Pancreas (tissue), 10 donors: Measurements from ENCODE around the gene SFSWAP. TPM values are rescaled to one million over a fixed set of nuclear protein-coding genes. Genes with fewer than 3 reads are reported as not detected.

Experiments
- ATAC-seq, 4 donors: fragments of 200-7000 bp; cut with Tn5 transposase; one replicate each; pipeline versions ENCODE4 v1.8.0 to v1.9.1; 2020; ENCODE audit warnings: mild to moderate bottlenecking in 4 of 4, moderate library complexity in 4 of 4
- DNase-seq, 6 donors: peaks; one replicate each; pipeline ENCODE4 v3.0.0-alpha.2; 2020
- FAIRE-seq: peaks from 2 replicates; lab custom pipeline; 2012; peaks lifted over from hg19 to GRCh38; lab: Jason Lieb, UNC
- H3K27ac ChIP-seq, 4 donors: fragments of 200-600 bp; sonication (generic); 1 replicate in 3 of 4; 2 replicates in 1 of 4; pipeline versions ENCODE4 v1.5.0 to v1.8.0; 2020
- H3K27me3 ChIP-seq, 4 donors: fragments of 200-600 bp; one replicate each; pipeline ENCODE4 v1.8.0; 2021
- H3K36me3 ChIP-seq, 3 donors: fragments of 200-600 bp; sonication (generic) in 1 of 3; one replicate each; pipeline versions ENCODE4 v1.5.0 to v1.8.0; 2020 to 2021
- H3K4me1 ChIP-seq, 3 donors: fragments of 200-600 bp; one replicate each; pipeline ENCODE4 v1.8.0; 2021
- H3K4me3 ChIP-seq, 4 donors: fragments of 200-600 bp; sonication (generic) in 2 of 4; one replicate each; pipeline versions ENCODE4 v1.5.0 to v1.8.0; 2020 to 2021
- H3K9me3 ChIP-seq, 4 donors: fragments of 200-600 bp; one replicate each; pipeline ENCODE4 v1.8.0; 2021
- CTCF ChIP-seq, 4 donors: fragments of 200-600 bp; sonication (generic) in 3 of 4; IDR thresholded peaks; one replicate each; pipeline versions ENCODE4 v1.5.0 to v1.8.0; 2021; ENCODE audit warnings: antibody characterized with exemption in 4 of 4
- WGBS, 2 donors: extraction: QIAGEN DNeasy Blood & Tissue Kit; methylation state at CpG; one replicate each; pipeline ENCODE4 v1.1.7; 2013; 5-methylcytosine and 5-hydroxymethylcytosine counted together
- intact Hi-C, 3 donors: fragments of 100-400 bp; cut with DNase I; formaldehyde crosslinking; loops; one replicate each; pipeline versions ENCODE4 v1.11.1 to v1.14.2; 2022
- polyA plus RNA-seq, 2 donors: library from polyadenylated mRNA; stranded (reverse); fragments of 200-250 nt; gene quantifications; one replicate each; pipeline ENCODE4 v1.2.3, GENCODE V29; 2013
- total RNA-seq, 6 donors: library from RNA; stranded (reverse); fragmentation: NEBNext Ultra II Directional in 4 of 6; extraction: Animal tissue kit (Norgen Biotek cat#: 25700) in 4 of 6; gene quantifications; one replicate each; pipeline versions ENCODE4 v1.2.1 to v1.2.4, GENCODE V29; 2021 to 2023
- donor health status: healthy with polysubstance abuse.
- donor health status: DM: no; HTN: no; CAD: no; lungs with moderate emphysema.
- donor health status: DM: no; HTN: no; CAD: no.
- donor health status: control.
- donor health status: control.
- donor health status: Bipolar disorder and iron deficiency.
- donor health status: DM: yes; HTN: yes; CAD: no.
- donor health status: DM: no; HTN: no; CAD: no.
- donor health status: DM: no; HTN: no; CAD: no.
- donor health status: DM: yes; HTN: yes; CAD: no.

Gene SFSWAP
- total and polyA plus RNA-seq, 8 donors = 12.9 to 50.7 (median 20.6) TPM

- Histone ChIP-seq H3K36me3 (no peaks in the 10 kb centered on the region), H3K4me3 (no peak overlapping the region), H3K27ac (no peak overlapping the region), H3K4me1 (peaks cover 0 to 23% (median 0%) of the 10 kb centered on the region in 3 donors), H3K27me3 (no peaks in the 10 kb centered on the region), H3K9me3 (no peaks in the 10 kb centered on the region)
- no peak for TF ChIP-seq CTCF (IDR thresholded peaks at IDR 0.05)
- DNase-seq (peak in 1 of 6 donors; percentile 39), FAIRE-seq (no peak), ATAC-seq (no peak)
- WGBS, 2 donors = 82% methylated on average over 23 of the region's 23 CpGs
- intact Hi-C loops = no loop called here
Measured at GRCh38 chr12:131826097-131826928, 115.4 kb downstream of the SFSWAP start.

GRCh38 chr12:131827961-131828534 is 117.2 kb downstream of the SFSWAP start, which contains the start of gene MMP17:
TSS of gene MMP17 (plus strand) at chr12:131828393. CDS start at chr12:131828495, 102 bp downstream.
- WGBS, 2 donors = 1% methylated on average over 47 to 86 of the region's 86 CpGs

GRCh38 chr12:131828671-131829355 is 117.9 kb downstream of the SFSWAP start:
- WGBS, 2 donors = 1 to 2% methylated on average over 43 to 64 of the region's 64 CpGs
- TF ChIP-seq CTCF (IDR thresholded peaks at IDR 0.05) = no peak
- intact Hi-C loops = no loop called here
- H3K27ac ChIP-seq = no peak overlapping the region
- peak overlapping the region in 3 of 4 donors; percentile 15 to 47 (median 32) for H3K4me3 ChIP-seq
- no peaks in the 10 kb centered on the region for H3K36me3 ChIP-seq
- peaks cover 0 to 4% (median 0%) of the 10 kb centered on the region in 4 donors for H3K27me3 ChIP-seq
- FAIRE-seq = no peak
- H3K9me3 ChIP-seq = no peaks in the 10 kb centered on the region
- peaks cover 0 to 23% (median 0%) of the 10 kb centered on the region in 3 donors for H3K4me1 ChIP-seq
- ATAC-seq = peak in 3 of 4 donors; percentile 18 to 24 (median 22)
- peak in 3 of 6 donors; percentile 31 to 78 (median 67) for DNase-seq

More at GRCh38 chr12:131827961-131828534, 117.2 kb downstream of the SFSWAP start, which contains the start of gene MMP17:
- peaks cover 0 to under 1% (median 0%) of the 10 kb centered on the region in 4 donors for H3K27me3 ChIP-seq
- DNase-seq (peak in 3 of 6 donors; percentile 30 to 70 (median 63)), FAIRE-seq (no peak), ATAC-seq (peak in 2 of 4 donors; percentile 32 to 50)
- H3K27ac ChIP-seq = no peak within 1 kb of the TSS
- no peak for TF ChIP-seq CTCF (IDR thresholded peaks at IDR 0.05)
- H3K36me3 ChIP-seq = no peaks in the 10 kb centered on the region
- intact Hi-C loops = no loop called here
- H3K4me3 ChIP-seq = peak within 1 kb of the TSS in 3 of 4 donors; percentile 15 to 47 (median 32)
- H3K4me1 ChIP-seq = peaks cover 0 to 23% (median 0%) of the 10 kb centered on the region in 3 donors
- H3K9me3 ChIP-seq = no peaks in the 10 kb centered on the region

- Histone ChIP-seq H3K36me3 (no peaks in the 10 kb centered on the region), H3K27ac (no peak overlapping the region), H3K4me1 (peaks cover 0 to 23% (median 0%) of the 10 kb centered on the region in 3 donors), H3K4me3 (peak overlapping the region in 2 of 4 donors; percentile 32 to 47), H3K27me3 (peaks cover 0 to 4% (median 0%) of the 10 kb centered on the region in 4 donors), H3K9me3 (no peaks in the 10 kb centered on the region)
- TF ChIP-seq CTCF (IDR thresholded peaks at IDR 0.05) = no peak
- peak in 3 of 4 donors; percentile 2 to 7 (median 6) for ATAC-seq
- WGBS, 2 donors = 8 to 9% methylated on average over 27 of the region's 27 CpGs
- no peak for FAIRE-seq
- intact Hi-C loops = no loop called here
- peak in 2 of 6 donors; percentile 59 to 84 for DNase-seq
Measured at GRCh38 chr12:131829356-131829747, 118.5 kb downstream of the SFSWAP start.
